ENCODE measurements around the gene ANKRD60. TPM values are rescaled to one million over a fixed set of nuclear protein-coding genes. Genes with fewer than 3 reads are reported as not detected.

ANKRD60 gene
- total RNA-seq, 1 donor = not detected

GRCh38 chr20:58267389-58268215 lies 39.1 kb upstream of the ANKRD60 start:
- Histone ChIP-seq H3K27ac (ENCODE audit: low read depth, low read length) (no peak overlapping the region), H3K9me3 (ENCODE audit: low read depth, low read length) (no peaks in the 10 kb centered on the region), H3K27me3 (ENCODE audit: insufficient read depth, low read length) (no peaks in the 10 kb centered on the region), H3K79me2 (ENCODE audit: insufficient read depth, low read length) (peaks cover 5% of the 10 kb centered on the region), H3K36me3 (ENCODE audit: insufficient read depth, low read length) (peaks cover 51% of the 10 kb centered on the region), H2AFZ (ENCODE audit: low read length) (no peak overlapping the region), H4K20me1 (ENCODE audit: insufficient read depth, low read length) (peaks cover 12% of the 10 kb centered on the region), H3K4me1 (ENCODE audit: insufficient read depth, low read length) (peaks cover 5% of the 10 kb centered on the region), H3K4me2 (ENCODE audit: insufficient read depth, low read length) (no peak overlapping the region), H3K4me3 (ENCODE audit: insufficient read depth, low read length) (no peak overlapping the region)
- DNase-seq (ENCODE audit: insufficient read length, low spot score, missing footprints) = no peak
- no peak for TF ChIP-seq CTCF (IDR thresholded peaks at IDR 0.05; ENCODE audit: extremely low read depth, low read depth, low read length)

- Histone ChIP-seq H2AFZ (ENCODE audit: low read length) (no peak overlapping the region), H3K4me3 (ENCODE audit: insufficient read depth, low read length) (no peak overlapping the region), H3K4me2 (ENCODE audit: insufficient read depth, low read length) (no peak overlapping the region), H3K36me3 (ENCODE audit: insufficient read depth, low read length) (peaks cover 40% of the 10 kb centered on the region), H3K9me3 (ENCODE audit: low read depth, low read length) (no peaks in the 10 kb centered on the region), H3K27ac (ENCODE audit: low read depth, low read length) (no peak overlapping the region), H3K27me3 (ENCODE audit: insufficient read depth, low read length) (no peaks in the 10 kb centered on the region), H3K4me1 (ENCODE audit: insufficient read depth, low read length) (peaks cover 10% of the 10 kb centered on the region), H3K79me2 (ENCODE audit: insufficient read depth, low read length) (peaks cover 12% of the 10 kb centered on the region), H4K20me1 (ENCODE audit: insufficient read depth, low read length) (peaks cover 17% of the 10 kb centered on the region)
- DNase-seq (ENCODE audit: insufficient read length, low spot score, missing footprints) = peak; percentile 31
- no peak for TF ChIP-seq CTCF (IDR thresholded peaks at IDR 0.05; ENCODE audit: extremely low read depth, low read depth, low read length)
Observed at GRCh38 chr20:58264271-58264670, 35.8 kb upstream of the ANKRD60 start.

GRCh38 chr20:58261660-58262059 lies 33.2 kb upstream of the ANKRD60 start:
- peaks cover 22% of the 10 kb centered on the region for H3K79me2 ChIP-seq (ENCODE audit: insufficient read depth, low read length)
- no peak for TF ChIP-seq CTCF (IDR thresholded peaks at IDR 0.05; ENCODE audit: extremely low read depth, low read depth, low read length)
- H3K27me3 ChIP-seq (ENCODE audit: insufficient read depth, low read length) = no peaks in the 10 kb centered on the region
- H3K9me3 ChIP-seq (ENCODE audit: low read depth, low read length) = no peaks in the 10 kb centered on the region
- peaks cover 31% of the 10 kb centered on the region for H3K36me3 ChIP-seq (ENCODE audit: insufficient read depth, low read length)
- no peak for DNase-seq (ENCODE audit: insufficient read length, low spot score, missing footprints)
- H3K27ac ChIP-seq (ENCODE audit: low read depth, low read length) = no peak overlapping the region
- H3K4me2 ChIP-seq (ENCODE audit: insufficient read depth, low read length) = no peak overlapping the region
- H4K20me1 ChIP-seq (ENCODE audit: insufficient read depth, low read length) = peaks cover 17% of the 10 kb centered on the region
- peaks cover 10% of the 10 kb centered on the region for H3K4me1 ChIP-seq (ENCODE audit: insufficient read depth, low read length)
- H2AFZ ChIP-seq (ENCODE audit: low read length) = no peak overlapping the region
- no peak overlapping the region for H3K4me3 ChIP-seq (ENCODE audit: insufficient read depth, low read length)

GRCh38 chr20:58260006-58260405 lies 31.6 kb upstream of the ANKRD60 start:
- no peak overlapping the region for H3K4me2 ChIP-seq (ENCODE audit: insufficient read depth, low read length)
- peaks cover 24% of the 10 kb centered on the region for H3K79me2 ChIP-seq (ENCODE audit: insufficient read depth, low read length)
- H3K36me3 ChIP-seq (ENCODE audit: insufficient read depth, low read length) = peaks cover 15% of the 10 kb centered on the region
- peak overlapping the region; percentile 36 for H3K27ac ChIP-seq (ENCODE audit: low read depth, low read length)
- no peak overlapping the region for H2AFZ ChIP-seq (ENCODE audit: low read length)
- H4K20me1 ChIP-seq (ENCODE audit: insufficient read depth, low read length) = peaks cover 17% of the 10 kb centered on the region
- peaks cover 10% of the 10 kb centered on the region for H3K4me1 ChIP-seq (ENCODE audit: insufficient read depth, low read length)
- peak; percentile 42 for DNase-seq (ENCODE audit: insufficient read length, low spot score, missing footprints)
- no peak for TF ChIP-seq CTCF (IDR thresholded peaks at IDR 0.05; ENCODE audit: extremely low read depth, low read depth, low read length)
- no peak overlapping the region for H3K4me3 ChIP-seq (ENCODE audit: insufficient read depth, low read length)
- no peaks in the 10 kb centered on the region for H3K9me3 ChIP-seq (ENCODE audit: low read depth, low read length)
- no peaks in the 10 kb centered on the region for H3K27me3 ChIP-seq (ENCODE audit: insufficient read depth, low read length)
